ENCODE results near the gene RRAGD. TPM values are rescaled to one million over a fixed set of nuclear protein-coding genes. Genes with fewer than 3 reads are reported as not detected.

The RRAGD gene
- total RNA-seq, 1 donor from 2014 or later: 9.8 TPM

DNA sequence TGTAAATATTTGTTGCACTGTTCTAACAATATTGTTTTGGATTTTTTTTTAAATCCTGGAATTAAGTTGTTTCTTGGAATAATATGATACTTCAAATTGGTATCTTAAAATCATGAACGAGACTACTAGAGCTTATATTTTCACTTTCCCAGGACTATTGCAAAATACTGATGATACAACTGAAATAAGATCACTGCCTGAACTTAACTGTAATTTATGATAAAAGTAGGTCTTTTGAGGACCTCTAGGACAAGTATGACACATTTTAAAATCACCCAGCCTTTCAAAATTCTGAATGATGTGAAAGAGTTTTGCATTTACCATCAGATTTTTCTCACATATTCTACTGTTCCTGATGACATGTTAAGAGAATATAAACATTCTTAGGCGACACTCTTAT is 50.9 kb downstream of the RRAGD start:
- H3K36me3 Mint-ChIP-seq (ENCODE audit: low read depth, unreplicated experiment): no peaks in the 10 kb centered on the region
- DNase-seq (ENCODE audit: low spot score): no peak
- no peaks in the 10 kb centered on the region for H3K9me3 Mint-ChIP-seq (ENCODE audit: unreplicated experiment)
- TF ChIP-seq CTCF (IDR thresholded peaks at IDR 0.05; ENCODE audit: unreplicated experiment): no peak
- H3K4me1 Mint-ChIP-seq (ENCODE audit: unreplicated experiment): peaks cover 12% of the 10 kb centered on the region
- no peak overlapping the region for H3K4me3 Mint-ChIP-seq (ENCODE audit: unreplicated experiment)
- no peaks in the 10 kb centered on the region for H3K27me3 Mint-ChIP-seq (ENCODE audit: unreplicated experiment)
- H3K27ac Mint-ChIP-seq (ENCODE audit: unreplicated experiment): no peak overlapping the region

DNA sequence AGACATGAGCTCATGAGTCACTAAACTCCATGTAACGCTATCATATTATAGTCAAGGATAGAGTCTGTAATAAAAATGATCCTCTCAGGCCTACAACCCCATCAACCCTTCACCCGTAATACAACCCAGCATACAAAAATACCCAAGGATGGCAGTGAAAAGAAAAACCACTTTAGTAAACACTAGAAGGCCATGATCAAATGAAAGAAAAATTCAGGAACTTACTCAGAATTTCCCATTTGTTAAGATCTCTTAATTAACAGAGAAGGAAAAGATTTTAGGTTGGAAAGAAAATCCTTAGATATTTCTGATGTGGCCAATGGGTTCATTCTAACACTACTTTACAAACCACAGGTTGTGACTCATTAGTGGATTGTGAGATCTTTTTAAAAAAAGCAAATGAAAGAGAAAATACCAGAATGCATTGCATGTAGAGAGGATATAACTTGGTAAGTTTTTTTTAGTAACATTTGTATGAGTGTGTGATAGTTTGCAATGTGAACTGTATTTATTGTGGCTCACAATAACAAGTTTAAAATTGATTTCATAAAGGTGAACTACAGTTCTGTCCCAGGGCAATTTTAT is 51.6 kb downstream of the RRAGD start:
- Mint-ChIP-seq H3K36me3 (ENCODE audit: low read depth, unreplicated experiment) (no peaks in the 10 kb centered on the region), H3K27me3 (ENCODE audit: unreplicated experiment) (no peaks in the 10 kb centered on the region), H3K4me1 (ENCODE audit: unreplicated experiment) (peaks cover 12% of the 10 kb centered on the region), H3K9me3 (ENCODE audit: unreplicated experiment) (no peaks in the 10 kb centered on the region), H3K27ac (ENCODE audit: unreplicated experiment) (no peak overlapping the region), H3K4me3 (ENCODE audit: unreplicated experiment) (no peak overlapping the region)
- TF ChIP-seq CTCF (IDR thresholded peaks at IDR 0.05; ENCODE audit: unreplicated experiment): no peak
- DNase-seq (ENCODE audit: low spot score): no peak

GRCh38 chr6:89359561-89359960 is 52.5 kb downstream of the RRAGD start:
- DNase-seq (ENCODE audit: low spot score): no peak
- Mint-ChIP-seq H3K36me3 (ENCODE audit: low read depth, unreplicated experiment) (no peaks in the 10 kb centered on the region), H3K4me3 (ENCODE audit: unreplicated experiment) (no peak overlapping the region), H3K9me3 (ENCODE audit: unreplicated experiment) (no peaks in the 10 kb centered on the region), H3K27ac (ENCODE audit: unreplicated experiment) (no peak overlapping the region), H3K4me1 (ENCODE audit: unreplicated experiment) (peaks cover 6% of the 10 kb centered on the region), H3K27me3 (ENCODE audit: unreplicated experiment) (no peaks in the 10 kb centered on the region)
- TF ChIP-seq CTCF (IDR thresholded peaks at IDR 0.05; ENCODE audit: unreplicated experiment): no peak

DNA sequence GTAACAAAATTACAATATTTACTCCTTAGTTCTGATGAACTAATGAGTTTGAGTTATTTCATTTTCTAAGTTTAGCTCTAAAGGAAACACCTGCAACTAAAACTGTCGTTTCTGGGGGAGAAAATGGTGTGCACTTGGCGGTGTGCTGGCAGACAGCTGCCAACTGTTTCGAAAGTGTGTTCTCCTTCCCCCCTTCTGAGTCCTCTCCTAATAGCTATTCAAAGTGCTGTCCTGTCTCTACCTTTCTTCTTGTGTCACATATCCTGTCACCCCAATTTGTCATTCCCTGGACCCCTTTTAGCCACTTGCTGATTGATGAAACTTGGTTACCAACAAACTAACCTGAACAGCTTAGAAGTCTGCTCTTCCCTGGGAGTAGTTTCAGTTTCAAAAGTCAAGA is 54.7 kb downstream of the RRAGD start:
- Mint-ChIP-seq H3K4me1 (ENCODE audit: unreplicated experiment) (peaks cover 3% of the 10 kb centered on the region), H3K9me3 (ENCODE audit: unreplicated experiment) (no peaks in the 10 kb centered on the region), H3K36me3 (ENCODE audit: low read depth, unreplicated experiment) (peaks cover 3% of the 10 kb centered on the region), H3K27ac (ENCODE audit: unreplicated experiment) (no peak overlapping the region), H3K4me3 (ENCODE audit: unreplicated experiment) (no peak overlapping the region), H3K27me3 (ENCODE audit: unreplicated experiment) (peaks cover 2% of the 10 kb centered on the region)
- no peak for DNase-seq (ENCODE audit: low spot score)
- no peak for TF ChIP-seq CTCF (IDR thresholded peaks at IDR 0.05; ENCODE audit: unreplicated experiment)

GRCh38 chr6:89356642-89357170 is 55.4 kb downstream of the RRAGD start:
- Mint-ChIP-seq H3K4me1 (ENCODE audit: unreplicated experiment) (peaks cover 7% of the 10 kb centered on the region), H3K9me3 (ENCODE audit: unreplicated experiment) (no peaks in the 10 kb centered on the region), H3K4me3 (ENCODE audit: unreplicated experiment) (no peak overlapping the region), H3K36me3 (ENCODE audit: low read depth, unreplicated experiment) (peaks cover 3% of the 10 kb centered on the region), H3K27ac (ENCODE audit: unreplicated experiment) (no peak overlapping the region), H3K27me3 (ENCODE audit: unreplicated experiment) (peaks cover 2% of the 10 kb centered on the region)
- DNase-seq (ENCODE audit: low spot score): no peak
- no peak for TF ChIP-seq CTCF (IDR thresholded peaks at IDR 0.05; ENCODE audit: unreplicated experiment)

Measured in endothelial cell (in vitro differentiated cells).